Activated CD4-positive, CD25-positive, alpha-beta regulatory T cell (primary cell): ENCODE results near the gene AANAT.
A peak's percentile ranks its signal among the peaks of the same experiment; 100 is the strongest.
"Not testable (repeated sequence)": the region's sequence is repeated elsewhere in the genome, so short reads cannot be mapped to it uniquely, and the experiment has no call there.

Experiments used
- DNase-seq, 4 experiments: peaks; one replicate each; lab custom pipeline; 2025; lab: John Stamatoyannopoulos, UW

Gene AANAT

GRCh38 chr17:76506408-76507345 is 39.3 kb downstream of the AANAT start:
- peak; percentile 64 to 86 (median 78) for DNase-seq

DNA sequence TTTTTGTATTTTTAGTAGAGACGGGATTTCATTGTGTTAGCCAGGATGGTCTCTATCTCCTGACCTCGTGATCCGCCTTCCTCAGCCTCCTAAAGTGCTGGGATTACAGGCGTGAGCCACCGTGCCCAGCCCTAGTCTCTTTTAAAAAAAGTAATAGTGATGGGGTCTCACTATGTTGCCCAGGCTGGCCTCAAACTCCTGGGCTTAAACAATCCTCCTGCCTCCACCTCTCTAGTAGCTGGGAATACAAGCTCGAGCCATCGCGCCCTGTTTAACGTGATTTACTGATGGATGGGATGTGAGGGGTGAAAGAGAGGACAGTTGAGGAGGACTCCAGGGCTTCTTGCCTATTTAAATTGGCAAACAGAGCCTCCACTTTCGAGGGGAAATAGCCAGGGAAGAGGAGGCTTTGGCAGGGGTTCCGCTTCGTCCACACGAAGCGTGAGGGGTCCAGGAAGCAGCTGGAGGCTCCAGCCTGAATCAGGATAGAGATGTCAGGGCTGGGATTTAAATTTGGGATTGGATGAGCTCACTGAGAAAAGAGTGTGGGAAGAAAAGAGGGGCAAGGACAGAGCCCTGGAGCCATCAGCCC is 41.2 kb downstream of the AANAT start:
- DNase-seq, result not testable (repeated sequence)

- no peak for DNase-seq
Observed at GRCh38 chr17:76510831-76511244, 43.4 kb downstream of the AANAT start.

GRCh38 chr17:76511668-76512365 is 44.4 kb downstream of the AANAT start:
- DNase-seq, result no peak

DNA sequence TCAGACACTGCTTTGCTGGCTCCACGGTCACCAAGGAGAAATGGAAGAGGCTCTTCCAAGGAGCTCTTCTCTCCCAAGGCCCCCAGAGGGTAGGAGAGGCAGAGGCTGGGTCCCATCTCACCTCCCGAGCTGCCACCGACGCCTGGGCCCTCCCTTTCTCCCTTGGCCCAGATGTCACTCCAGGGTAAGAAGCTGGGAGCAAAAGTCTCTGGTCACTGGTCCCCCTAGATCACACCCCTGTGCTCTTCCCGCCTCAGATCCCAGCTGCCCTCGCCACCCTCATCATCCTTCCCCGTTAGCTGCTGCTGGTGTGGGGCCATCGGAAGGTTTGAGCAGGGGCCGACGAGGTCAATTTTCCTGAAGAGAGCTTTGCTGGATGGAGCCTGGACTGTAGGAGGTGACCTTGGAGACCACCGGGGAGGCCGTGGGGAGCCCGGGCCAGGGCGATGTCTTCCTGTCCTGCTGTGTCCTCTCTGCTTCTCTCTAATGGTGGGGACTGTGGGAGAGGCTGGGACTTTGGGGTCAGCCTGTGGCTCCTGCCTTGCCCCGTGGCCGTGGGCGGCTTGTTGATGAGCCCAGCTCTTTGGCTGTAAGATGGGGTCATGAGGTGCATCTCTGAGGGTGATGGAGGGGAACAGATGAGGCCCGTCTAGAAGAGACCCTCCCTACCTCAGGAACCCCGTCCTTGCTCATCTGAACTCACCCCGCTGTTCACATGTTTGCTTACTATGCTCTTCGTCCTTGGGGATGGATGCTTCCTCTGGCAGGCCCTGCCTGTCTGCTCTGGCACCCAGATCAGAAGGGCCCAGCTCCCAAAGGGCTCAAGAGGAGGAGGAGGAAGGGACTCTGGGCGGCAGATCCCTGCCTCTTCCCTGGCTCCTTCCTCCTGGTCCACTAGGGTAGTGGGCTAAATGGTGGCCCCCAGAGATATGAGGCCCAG is 45.2 kb downstream of the AANAT start:
- DNase-seq, result no peak

DNA sequence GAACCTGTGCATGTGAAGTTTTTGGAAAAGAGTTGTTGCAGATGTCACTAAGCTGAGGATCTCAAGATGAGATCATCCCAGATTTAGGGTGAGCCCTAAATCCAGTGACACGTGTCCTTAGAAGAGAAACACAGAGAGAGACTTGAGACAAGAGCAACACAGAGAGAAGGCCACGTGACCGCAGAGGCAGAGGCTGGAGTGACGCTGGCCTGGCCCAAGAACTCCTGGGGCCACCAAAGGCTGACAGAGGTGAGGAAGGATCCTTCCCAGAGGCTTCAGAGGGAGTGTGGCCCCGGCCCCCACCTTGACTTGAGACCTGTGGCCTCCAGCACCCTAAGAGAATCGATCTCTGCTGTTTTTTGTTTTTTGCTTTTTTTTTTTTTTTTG is 45.9 kb downstream of the AANAT start:
- no peak for DNase-seq

DNA sequence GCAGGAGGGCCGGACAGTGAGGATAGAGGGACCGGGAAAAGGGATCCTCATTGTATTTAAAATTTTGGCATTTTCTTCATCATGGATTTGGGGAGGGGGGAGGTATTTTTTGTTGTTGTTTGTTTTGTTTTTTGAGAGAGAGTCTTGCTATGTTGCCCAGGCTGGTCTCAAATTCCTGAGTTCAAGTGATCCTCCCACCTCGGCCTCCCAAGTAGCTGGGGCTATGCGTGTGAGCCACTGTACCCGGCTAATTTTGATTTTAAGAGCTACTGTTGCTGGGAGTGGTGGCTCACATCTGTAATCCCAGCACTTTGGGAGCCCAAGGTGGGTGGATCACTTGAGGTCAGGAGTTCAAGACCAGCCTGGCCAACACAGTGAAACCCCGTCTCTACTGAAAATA is 47.0 kb downstream of the AANAT start:
- not testable (repeated sequence) for DNase-seq

- peak; percentile 22 to 63 (median 57) for DNase-seq
Observed at GRCh38 chr17:76515274-76515949, 48.0 kb downstream of the AANAT start.

DNA sequence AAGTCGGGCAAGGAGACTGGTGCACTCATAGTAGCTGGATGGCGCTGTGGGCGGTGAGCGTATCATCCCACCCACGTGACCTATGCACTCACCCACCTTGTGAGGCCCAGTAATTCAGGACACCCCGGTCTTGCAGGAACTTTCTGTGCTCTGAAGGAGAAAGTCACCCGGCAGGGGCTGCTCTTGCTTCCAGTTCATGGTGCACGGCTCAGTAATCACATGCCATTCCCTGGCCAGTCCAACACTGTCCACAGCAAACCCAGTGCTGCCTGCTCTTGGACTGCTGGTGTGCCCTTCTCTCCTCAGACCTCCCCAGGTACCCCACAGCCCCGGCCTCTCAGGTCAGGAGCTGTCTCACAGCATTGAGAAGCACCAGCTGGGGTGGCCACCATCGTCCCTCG is 50.2 kb downstream of the AANAT start:
- DNase-seq, result no peak

DNA sequence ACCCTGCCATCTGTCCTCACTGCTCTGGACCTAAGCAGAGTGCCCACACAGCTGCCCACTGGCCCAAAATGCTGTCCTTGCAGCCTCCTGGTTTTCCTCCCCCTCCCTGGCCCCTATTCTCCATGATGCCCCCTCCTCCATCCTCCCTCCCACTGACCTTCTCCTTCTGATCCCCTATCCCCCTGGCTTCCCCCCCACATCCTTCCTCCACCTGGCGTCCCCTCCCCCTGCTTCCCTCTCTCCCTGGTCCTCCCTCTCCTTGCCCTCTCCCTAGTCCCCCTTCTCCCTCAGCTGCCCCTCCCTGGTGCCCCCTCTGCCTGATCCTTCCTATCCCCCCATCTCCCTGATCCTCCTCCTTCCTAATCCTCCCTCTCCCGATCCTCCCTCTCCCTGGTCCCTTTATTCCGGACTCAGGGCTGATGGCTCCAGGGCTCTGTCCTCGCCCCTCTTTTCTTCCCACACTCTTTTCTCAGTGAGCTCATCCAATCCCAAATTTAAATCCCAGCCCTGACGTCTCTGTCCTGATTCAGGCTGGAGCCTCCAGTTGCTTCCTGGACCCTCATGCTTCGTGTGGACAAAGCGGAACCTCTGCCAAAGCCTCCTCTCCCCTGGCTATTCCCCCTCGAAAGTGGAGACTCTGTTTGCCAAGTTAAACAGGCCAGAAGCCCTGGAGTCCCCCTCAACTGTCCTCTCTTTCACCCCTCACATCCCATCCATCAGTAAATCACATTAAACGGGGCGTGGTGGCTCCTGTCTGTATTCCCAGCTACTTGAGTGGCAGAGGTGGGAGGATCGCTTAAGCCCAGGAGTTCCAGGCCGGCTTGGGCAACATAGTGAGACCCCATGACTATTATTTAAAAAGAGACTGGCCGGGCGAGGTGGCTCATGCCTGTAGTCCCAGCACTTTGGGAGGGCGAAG is 51.9 kb downstream of the AANAT start:
- no peak for DNase-seq
